ENCODE measurements around the gene XPNPEP2. TPM values are rescaled to one million over a fixed set of nuclear protein-coding genes. Genes with fewer than 3 reads are reported as not detected.

XPNPEP2 gene
- total and polyA plus RNA-seq, 8 donors = 0.07 to 1.0 (median 0.20) TPM

- DNase-seq (no peak), ATAC-seq (no peak), FAIRE-seq (no peak)
- intact Hi-C loops (cut with DNase I) = no loop called here
- 66 to 70% methylated on average over 6 of the region's 6 CpGs for WGBS, 2 donors
- TF ChIP-seq CTCF (IDR thresholded peaks at IDR 0.05) = no peak
- Histone ChIP-seq H3K27ac (no peak overlapping the region), H3K36me3 (no peaks in the 10 kb centered on the region), H3K4me3 (no peak overlapping the region), H3K9me3 (no peaks in the 10 kb centered on the region), H3K4me1 (no peaks in the 10 kb centered on the region), H3K27me3 (no peaks in the 10 kb centered on the region)
These were observed 43.2 kb upstream of the XPNPEP2 start for GRCh38 chrX:129695535-129695934.

GRCh38 chrX:129695937-129696336, 42.8 kb upstream of the XPNPEP2 start:
- no peak overlapping the region for H3K4me3 ChIP-seq
- H3K27ac ChIP-seq = no peak overlapping the region
- no peaks in the 10 kb centered on the region for H3K27me3 ChIP-seq
- no peak for FAIRE-seq
- no peaks in the 10 kb centered on the region for H3K9me3 ChIP-seq
- no peaks in the 10 kb centered on the region for H3K36me3 ChIP-seq
- no peak for DNase-seq
- intact Hi-C loops (cut with DNase I) = no loop called here
- TF ChIP-seq CTCF (IDR thresholded peaks at IDR 0.05) = no peak
- 72 to 83% methylated on average over 8 of the region's 8 CpGs for WGBS, 2 donors
- H3K4me1 ChIP-seq = no peaks in the 10 kb centered on the region
- no peak for ATAC-seq

- TF ChIP-seq CTCF (IDR thresholded peaks at IDR 0.05) = no peak
- FAIRE-seq = no peak
- WGBS, 2 donors = 52 to 73% methylated on average over 8 of the region's 8 CpGs
- no peak overlapping the region for H3K4me3 ChIP-seq
- H3K4me1 ChIP-seq = no peaks in the 10 kb centered on the region
- intact Hi-C loops (cut with DNase I) = no loop called here
- no peak overlapping the region for H3K27ac ChIP-seq
- no peak for ATAC-seq
- no peaks in the 10 kb centered on the region for H3K9me3 ChIP-seq
- H3K27me3 ChIP-seq = no peaks in the 10 kb centered on the region
- DNase-seq = no peak
- H3K36me3 ChIP-seq = no peaks in the 10 kb centered on the region
These were observed 42.2 kb upstream of the XPNPEP2 start for GRCh38 chrX:129696463-129697155.

GRCh38 chrX:129697204-129697829, 41.5 kb upstream of the XPNPEP2 start:
- no peak for TF ChIP-seq CTCF (IDR thresholded peaks at IDR 0.05)
- H3K9me3 ChIP-seq = no peaks in the 10 kb centered on the region
- no peaks in the 10 kb centered on the region for H3K36me3 ChIP-seq
- intact Hi-C loops (cut with DNase I) = no loop called here
- no peaks in the 10 kb centered on the region for H3K27me3 ChIP-seq
- H3K4me3 ChIP-seq = no peak overlapping the region
- FAIRE-seq = no peak
- 63 to 67% methylated on average over 9 of the region's 9 CpGs for WGBS, 2 donors
- H3K4me1 ChIP-seq = no peaks in the 10 kb centered on the region
- DNase-seq = no peak
- no peak overlapping the region for H3K27ac ChIP-seq
- no peak for ATAC-seq

- no peak for DNase-seq
These were observed 40.6 kb upstream of the XPNPEP2 start for GRCh38 chrX:129698150-129698549.

More at GRCh38 chrX:129698150-129698549, 40.6 kb upstream of the XPNPEP2 start:
- TF ChIP-seq CTCF (IDR thresholded peaks at IDR 0.05) = no peak
- ATAC-seq = no peak
- no peak overlapping the region for H3K27ac ChIP-seq
- intact Hi-C loops (cut with DNase I) = no loop called here
- H3K27me3 ChIP-seq = no peaks in the 10 kb centered on the region
- H3K9me3 ChIP-seq = no peaks in the 10 kb centered on the region
- no peak for FAIRE-seq
- no peaks in the 10 kb centered on the region for H3K4me1 ChIP-seq
- no peak overlapping the region for H3K4me3 ChIP-seq
- H3K36me3 ChIP-seq = no peaks in the 10 kb centered on the region

All from pancreas (tissue), 10 donors.